Gastroesophageal sphincter (tissue), 3 donors: ENCODE results near the gene BCL2L1.

ENCODE experiments used
- CTCF ChIP-seq, 4 experiments: fragments of 200-600 bp in 2 of 4; fragments of 450-650 bp in 2 of 4; sonication (generic) in 1 of 4; IDR thresholded peaks; one replicate each; pipeline ENCODE4 v1.5.1; 2017 to 2019; ENCODE audit warnings: antibody characterized with exemption in 4 of 4, mild to moderate bottlenecking in 2 of 4, moderate library complexity in 2 of 4
- EP300 ChIP-seq: sonication (generic); formaldehyde crosslinking; IDR thresholded peaks from one replicate; pipeline ENCODE4 v1.6.1; 2017; ENCODE audit warnings: antibody characterized with exemption, mild to moderate bottlenecking
- POLR2A ChIP-seq, 2 donors: fragments of 450-650 bp; IDR thresholded peaks; one replicate each; pipeline ENCODE4 v1.6.1; 2017; ENCODE audit warnings: antibody characterized with exemption in 2 of 2, mild to moderate bottlenecking in 2 of 2, moderate library complexity in 1 of 2
- POLR2AphosphoS5 ChIP-seq: sonication (generic); formaldehyde crosslinking; IDR thresholded peaks from one replicate; pipeline ENCODE4 v1.6.1; 2017; ENCODE audit warnings: antibody characterized with exemption

GRCh38 chr20:31643522-31643921 is 79.1 kb downstream of the BCL2L1 start:
- TF ChIP-seq CTCF (IDR thresholded peaks at IDR 0.05) (no peak), POLR2AphosphoS5 (no peak), POLR2A (IDR thresholded peaks at IDR 0.05) (no peak), EP300 (no peak)
